ENCODE measurements around the gene TMEM170B. TPM values are rescaled to one million over a fixed set of nuclear protein-coding genes. Genes with fewer than 3 reads are reported as not detected.

Gene TMEM170B
- polyA plus RNA-seq, 1 experiment = 0.26 TPM

DNA sequence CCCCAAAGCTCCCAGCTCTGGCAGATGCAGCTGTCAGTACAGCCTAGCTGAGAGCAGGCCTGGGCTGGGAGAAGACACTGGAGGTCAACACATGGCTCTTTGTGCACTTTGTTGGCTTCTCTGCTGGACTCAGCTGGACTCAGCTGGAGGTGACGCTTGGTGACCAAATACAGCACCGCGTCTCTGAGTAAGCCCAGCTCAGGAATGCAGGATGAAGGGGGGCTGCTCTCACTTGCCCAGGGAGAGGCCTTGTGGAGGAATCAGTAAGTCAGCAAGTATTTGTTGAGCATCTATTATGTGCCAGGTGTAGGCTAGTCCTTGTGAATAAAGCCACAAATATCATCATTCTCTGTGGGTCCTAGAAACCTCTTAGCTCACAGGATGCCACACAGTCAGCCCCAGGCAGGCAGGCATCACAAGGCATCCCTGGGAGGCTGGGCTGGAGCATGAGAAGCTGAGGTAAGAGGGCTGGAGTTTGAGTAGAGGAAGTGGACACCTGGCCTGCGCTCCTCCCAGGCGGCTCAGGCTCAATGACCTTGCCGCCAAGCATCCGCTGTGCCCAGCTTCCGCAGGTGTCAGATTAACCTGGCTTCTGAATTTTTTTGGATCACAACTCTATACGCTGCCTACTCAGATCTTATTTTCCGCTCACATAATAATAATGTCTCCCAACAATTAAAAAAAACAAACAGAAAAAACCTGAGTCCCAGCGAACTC, 95.4 kb downstream of the TMEM170B start:
- no peak for DNase-seq (ENCODE audit: low read depth, low spot score)
- ChIA-PET CTCF (no interaction called here), POLR2A (interaction anchor here (1.3 kb wide), 1 partner anchor 17 kb away, joined by 5 read pairs; no protein-coding TSS in a partner anchor)
- H3K27me3 ChIP-seq (ENCODE audit: control insufficient read depth, insufficient read depth, low read length) = no peaks in the 10 kb centered on the region
- H3K27ac ChIP-seq (ENCODE audit: low read depth, low read length) = peak overlapping the region; percentile 65
- H3K4me3 ChIP-seq (ENCODE audit: low read depth, low read length) = no peak overlapping the region
- TF ChIP-seq, protein P1, sequence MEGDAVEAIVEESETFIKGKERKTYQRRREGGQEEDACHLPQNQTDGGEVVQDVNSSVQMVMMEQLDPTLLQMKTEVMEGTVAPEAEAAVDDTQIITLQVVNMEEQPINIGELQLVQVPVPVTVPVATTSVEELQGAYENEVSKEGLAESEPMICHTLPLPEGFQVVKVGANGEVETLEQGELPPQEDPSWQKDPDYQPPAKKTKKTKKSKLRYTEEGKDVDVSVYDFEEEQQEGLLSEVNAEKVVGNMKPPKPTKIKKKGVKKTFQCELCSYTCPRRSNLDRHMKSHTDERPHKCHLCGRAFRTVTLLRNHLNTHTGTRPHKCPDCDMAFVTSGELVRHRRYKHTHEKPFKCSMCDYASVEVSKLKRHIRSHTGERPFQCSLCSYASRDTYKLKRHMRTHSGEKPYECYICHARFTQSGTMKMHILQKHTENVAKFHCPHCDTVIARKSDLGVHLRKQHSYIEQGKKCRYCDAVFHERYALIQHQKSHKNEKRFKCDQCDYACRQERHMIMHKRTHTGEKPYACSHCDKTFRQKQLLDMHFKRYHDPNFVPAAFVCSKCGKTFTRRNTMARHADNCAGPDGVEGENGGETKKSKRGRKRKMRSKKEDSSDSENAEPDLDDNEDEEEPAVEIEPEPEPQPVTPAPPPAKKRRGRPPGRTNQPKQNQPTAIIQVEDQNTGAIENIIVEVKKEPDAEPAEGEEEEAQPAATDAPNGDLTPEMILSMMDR (IDR thresholded peaks at IDR 0.05; ENCODE audit: low read depth, low read length) = no peak
- H3K9me3 ChIP-seq (ENCODE audit: control insufficient read depth, insufficient read depth, low read length) = no peaks in the 10 kb centered on the region

Small RNAs within 50 kb of the gene (small RNA-seq; reads per million reads assigned to genes)
- not detected for gene RNU1-64P (ENCODE audit: insufficient read length, low read depth)

Other genes with a start within 250 kb of the TMEM170B start
- 0.33 and 0.48 TPM in 2 replicates for gene ADTRP, start 241.1 kb downstream of the TMEM170B start, polyA plus RNA-seq (2011; rRNA removed)